SK-N-DZ (cell line): ENCODE results near the gene ABL2.
"Not testable (repeated sequence)": the region's sequence is repeated elsewhere in the genome, so short reads cannot be mapped to it uniquely, and the experiment has no call there.

Source experiments
- DNase-seq: peaks from one replicate; pipeline ENCODE4 v3.0.0-alpha.2; 2015; ENCODE audit warnings: low spot score

Gene ABL2

DNA sequence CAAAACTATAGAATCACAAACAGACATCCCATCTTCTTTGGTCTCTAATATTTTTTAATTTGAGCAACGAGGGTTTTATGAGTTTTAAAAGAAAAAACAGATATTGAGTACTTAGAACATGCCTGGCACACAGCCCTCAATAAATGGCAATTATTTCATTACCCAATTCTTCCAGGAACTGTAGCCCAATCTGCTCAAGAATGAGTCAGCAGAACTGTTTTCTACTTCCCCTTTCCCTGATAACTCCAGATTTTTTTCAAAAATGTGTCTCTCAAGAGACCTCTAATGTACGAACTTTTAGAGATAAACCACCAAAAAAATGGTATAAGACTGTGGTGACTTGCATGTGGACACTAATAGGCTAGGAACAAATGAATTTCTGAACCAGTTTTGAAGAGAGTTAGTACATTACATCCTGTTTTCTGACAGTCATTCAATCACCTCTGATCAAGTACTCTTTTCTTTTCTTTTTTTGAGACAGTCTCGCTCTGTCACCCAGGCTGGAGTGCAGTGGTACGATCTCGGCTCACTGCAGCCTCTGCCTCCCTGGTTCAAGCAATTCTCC lies 11.5 kb downstream of the ABL2 start:
- DNase-seq, result no peak

DNA sequence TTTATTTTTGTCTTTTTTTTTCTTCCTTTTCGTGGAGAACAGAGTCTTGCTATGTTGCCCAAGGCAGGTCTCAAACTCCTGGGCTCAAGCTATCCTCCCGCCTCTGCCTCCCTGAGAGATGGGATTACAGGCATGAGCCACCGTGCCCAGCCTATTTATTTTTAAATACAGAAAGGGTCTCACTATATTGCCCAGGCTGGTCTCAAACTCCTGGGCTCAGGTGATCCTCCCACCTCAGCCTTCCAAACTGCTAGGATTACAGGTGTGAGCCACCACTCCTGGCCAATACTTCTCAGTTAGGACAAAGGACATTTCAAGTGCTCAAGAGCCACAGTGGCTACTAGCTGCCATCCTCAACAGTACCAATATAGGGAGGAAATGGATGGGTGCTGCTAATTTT lies 16.2 kb downstream of the ABL2 start:
- not testable (repeated sequence) for DNase-seq

DNA sequence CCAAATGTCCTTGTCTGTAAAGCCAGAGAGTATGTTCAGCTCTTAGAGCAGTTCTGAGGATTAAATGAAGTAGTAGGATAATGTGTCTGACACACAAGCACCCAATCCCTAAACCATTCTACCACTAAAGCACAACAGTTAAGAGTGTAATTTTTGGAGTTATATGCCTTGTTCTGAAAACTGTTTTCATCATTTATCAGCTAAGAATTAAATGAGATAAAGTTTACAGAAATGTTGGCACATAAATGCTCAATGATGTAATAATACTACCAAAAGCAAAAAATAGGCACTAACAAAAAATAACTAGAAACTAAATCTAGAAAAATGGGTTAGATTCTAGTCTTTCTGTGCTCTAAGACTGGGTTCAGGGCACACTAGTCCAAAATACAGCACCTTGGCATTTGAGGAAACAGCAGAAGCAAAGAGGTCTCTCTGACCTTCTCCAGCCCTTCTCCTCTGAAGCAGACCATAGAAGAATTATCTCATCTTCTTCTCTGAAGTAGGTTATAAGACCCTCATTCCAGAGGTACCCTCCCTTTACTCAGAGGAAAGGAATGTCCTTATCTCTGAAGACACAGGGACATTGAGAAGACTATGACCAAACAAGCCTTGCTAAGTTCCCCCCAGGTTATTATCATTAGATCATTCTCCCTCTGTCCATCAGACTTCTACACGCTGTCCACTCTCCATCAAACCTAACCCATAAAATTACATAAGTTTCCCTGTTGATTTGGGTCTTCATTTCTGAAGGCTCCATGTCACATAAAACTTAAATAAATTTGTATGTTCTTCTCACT lies 20.6 kb downstream of the ABL2 start:
- DNase-seq, result no peak

DNA sequence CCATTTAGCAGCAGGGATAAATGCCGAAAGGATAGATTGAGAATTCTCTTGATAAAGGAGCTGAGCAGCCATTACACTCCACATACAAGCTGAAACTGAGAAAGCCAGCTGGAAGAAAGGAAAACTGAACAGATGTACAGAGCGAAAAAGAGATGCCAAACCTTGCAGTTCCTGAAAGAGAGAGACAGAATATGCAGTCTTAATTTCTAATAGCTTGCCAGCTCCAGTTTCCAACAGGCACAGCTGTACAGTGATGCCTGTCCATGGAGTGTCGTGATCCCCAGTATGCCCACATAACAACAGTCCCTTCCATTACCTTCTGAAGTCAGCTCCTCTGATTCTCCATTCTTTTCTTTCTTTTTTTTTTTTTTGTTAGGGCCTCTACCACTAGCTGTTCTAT lies 22.7 kb downstream of the ABL2 start:
- DNase-seq, result no peak

DNA sequence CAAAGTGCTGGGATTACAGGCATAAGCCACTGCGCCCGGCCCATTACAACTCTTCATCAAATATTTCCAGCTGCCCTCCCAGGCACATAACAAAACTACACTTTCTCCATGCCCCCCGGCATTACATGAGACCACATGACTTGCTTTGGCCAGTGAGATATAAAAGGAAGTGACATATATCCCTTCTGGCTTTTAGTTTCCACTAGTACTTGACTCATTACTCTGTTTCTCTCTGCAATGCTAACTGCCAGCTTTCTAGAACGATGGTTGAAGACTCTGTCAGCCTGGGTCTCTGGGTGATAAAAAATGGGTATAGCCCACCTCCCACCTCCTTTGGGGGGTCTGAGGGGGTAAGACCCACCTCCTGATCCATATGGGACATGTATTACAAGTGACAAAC lies 24.2 kb downstream of the ABL2 start:
- DNase-seq, result no peak

DNA sequence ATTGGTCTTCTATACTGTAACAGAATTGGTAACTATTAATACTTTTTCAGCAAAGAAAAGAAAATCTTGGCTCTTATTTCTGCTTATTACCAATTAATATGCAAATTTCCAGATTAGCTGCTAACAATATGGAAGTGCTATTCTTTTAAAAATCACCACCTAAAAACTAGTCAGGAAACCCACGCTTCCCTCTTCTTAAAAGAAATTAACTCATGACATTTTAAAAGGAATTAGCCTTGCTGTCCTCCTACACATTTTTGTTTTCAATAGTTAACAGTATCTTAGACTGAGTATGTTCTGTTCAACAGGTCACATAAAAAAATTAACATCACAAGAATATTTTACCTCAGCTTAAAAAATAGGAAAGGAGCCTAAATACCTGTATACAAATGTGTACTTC lies 27.3 kb downstream of the ABL2 start:
- no peak for DNase-seq

DNA sequence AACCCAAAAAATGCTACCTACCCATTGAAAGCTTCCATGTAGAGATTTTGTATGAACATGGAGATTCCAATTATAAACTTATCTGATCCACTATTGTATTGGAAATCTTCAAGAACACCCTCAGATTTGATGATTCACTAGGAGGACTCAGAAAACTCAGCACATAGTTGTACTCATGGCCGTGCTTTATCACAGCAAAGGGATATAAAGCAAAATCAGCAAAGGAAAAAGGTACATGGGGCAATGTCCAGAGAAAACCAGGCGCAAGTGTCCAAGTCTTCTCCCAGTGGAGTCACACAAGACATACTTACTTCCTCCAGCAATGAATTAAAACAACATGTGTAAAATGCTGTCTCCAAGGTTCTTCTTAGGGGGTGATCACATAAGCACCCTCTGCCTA lies 28.9 kb downstream of the ABL2 start:
- DNase-seq, result no peak

DNA sequence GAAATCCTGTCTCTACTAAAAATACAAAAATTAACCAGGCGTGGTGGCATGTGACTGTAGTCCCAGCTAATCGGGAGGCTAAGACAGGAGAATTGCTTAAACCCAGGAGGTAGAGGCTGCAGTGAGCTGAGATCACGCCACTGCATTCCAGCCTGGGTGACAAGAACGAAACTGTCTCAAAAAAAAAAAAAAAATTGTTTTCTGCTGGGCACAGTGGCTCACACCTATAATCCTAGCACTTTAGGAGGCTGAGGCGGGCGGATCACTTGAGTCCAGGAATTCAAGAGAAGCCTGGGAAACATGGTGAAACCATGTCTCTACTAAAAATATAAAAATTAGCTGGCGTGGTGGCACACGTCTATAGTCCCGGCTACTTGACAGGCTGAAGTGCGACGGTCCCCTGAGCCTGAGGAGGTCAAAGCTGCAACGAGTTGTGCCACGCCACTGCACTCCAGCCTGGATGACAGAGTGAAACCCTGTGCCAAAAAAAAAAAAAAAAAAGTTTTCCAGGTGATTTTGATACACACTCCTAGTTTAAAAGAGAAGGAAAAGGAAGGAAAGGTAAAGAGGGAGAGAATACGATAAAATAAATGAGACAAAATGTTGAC lies 31.7 kb downstream of the ABL2 start:
- no peak for DNase-seq

DNA sequence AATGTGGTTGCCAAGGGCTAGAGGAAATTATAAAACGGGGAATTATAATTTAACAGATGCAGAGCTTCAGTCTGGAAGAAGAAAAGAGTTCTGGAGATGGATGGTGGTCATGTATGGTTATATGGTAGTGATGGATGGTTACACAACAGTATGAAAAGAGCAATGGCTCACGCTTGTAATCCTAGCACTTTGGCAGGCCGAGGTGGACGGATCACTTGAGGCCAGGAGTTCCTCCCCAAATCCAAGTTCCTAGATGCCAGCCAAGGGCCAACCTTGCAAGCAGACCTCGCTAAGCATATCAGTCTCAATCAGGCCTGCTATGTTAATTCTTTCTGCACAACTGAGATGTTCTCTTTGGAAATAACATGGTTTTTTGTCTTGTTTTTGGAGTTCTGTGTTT lies 33.6 kb downstream of the ABL2 start:
- DNase-seq, result not testable (repeated sequence)

DNA sequence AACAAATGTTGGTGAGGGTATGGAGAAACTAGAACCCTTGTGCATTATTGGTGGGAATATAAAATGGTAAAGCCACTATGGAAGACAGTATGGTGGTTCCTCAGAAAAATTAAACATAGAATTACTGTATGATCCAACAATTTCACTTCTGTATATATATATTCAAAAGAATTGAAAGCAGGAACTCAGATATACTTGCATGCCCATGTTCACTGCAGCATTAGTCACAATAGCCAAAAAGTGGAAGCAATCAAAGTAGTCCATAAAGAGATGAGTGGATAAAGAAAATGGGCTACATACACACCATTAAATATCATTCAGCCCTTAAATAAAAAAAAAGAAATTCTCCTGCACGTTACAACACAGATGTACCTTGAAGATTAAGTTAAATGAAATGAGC lies 34.1 kb downstream of the ABL2 start:
- DNase-seq, result no peak

DNA sequence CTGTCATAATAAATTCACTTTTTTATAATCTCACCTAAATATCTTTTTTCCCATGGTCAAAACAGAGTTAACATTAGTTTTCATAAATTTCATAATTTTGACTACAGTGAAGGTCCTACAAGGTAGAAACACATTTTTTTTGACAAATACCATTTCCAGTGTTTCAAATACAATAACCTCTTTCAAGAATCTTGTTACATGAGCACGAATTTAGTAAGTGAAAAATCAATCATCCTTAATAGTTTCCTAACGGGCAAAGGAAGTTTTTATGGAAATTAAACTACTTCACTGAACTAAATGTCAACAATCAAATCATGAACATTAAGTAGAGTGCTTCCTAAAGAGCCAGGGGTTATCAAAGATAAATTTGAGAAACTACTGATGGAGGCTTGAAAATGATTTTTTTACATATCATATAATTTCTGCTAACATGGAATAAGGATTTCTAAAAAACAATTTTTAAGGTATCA lies 35.4 kb downstream of the ABL2 start:
- no peak for DNase-seq

DNA sequence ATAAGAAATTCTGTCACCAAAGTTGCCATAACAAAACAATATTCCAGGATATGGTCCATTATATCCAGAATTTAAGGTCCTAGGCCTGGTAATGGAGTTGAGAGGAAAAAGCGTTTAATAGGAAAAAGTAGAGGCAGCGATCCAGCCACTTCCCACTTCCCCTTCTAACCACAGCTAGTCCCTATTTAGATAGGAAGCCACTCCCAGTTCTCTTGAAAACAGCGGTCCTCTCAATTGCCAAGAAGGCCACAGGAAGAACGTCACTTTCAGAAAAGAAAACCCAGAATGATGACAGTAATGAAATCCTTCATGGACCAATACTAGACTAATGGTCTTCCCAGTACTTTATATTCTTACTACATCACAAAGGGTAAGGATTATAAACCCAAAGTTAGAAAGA lies 38.6 kb downstream of the ABL2 start:
- DNase-seq, result no peak

DNA sequence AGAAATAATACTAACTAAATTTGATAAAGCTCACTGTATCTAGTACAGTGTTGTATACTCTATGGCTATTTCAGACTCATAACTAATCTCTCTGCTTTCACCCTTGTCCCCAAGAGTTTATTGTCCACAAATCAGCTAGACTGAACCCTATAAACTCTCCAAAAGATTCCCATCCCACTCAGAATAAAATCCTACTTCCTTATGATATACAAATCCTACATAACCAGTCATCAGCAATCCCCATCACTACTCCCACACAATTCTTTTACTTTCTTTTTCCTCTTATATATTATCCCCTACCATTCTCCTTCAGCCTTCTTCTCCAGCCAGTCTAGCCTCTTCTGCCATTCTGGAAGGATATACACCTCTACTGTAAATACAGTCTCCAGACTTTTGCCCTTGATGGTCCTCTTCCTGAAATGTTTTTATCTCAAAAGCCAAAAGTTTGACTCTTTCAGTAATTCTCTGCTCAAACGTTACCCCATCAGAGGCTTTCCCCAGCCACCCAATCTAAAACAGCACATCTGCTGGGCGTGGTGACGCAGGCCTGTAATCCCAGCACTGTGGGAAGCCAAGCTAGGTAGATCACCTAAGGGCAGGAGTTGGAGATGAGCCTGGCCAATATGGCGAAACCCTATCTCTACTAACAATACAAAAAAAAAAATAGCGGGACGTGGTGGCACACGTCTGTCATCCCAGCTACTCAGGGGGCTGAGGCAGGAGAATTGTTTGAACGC lies 41.6 kb downstream of the ABL2 start:
- no peak for DNase-seq

DNA sequence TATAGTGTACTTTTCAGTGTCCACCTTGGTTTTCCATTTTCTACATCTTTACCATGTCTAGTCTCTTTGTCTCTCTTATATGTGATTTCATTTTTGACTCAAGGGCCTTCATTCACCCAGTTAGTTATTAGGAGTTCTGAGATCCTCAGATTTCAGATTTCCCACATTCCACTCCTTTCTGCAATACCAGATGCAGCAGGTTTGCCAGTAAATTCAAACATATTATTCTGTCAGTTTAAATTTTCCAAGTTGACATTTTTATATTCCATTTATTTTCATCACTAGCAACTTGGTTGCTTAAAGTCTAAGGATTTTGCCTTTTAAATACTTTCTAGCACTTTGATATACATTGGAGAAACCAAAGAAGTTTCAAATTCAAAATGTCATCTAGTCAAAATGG lies 42.4 kb downstream of the ABL2 start:
- DNase-seq, result no peak

DNA sequence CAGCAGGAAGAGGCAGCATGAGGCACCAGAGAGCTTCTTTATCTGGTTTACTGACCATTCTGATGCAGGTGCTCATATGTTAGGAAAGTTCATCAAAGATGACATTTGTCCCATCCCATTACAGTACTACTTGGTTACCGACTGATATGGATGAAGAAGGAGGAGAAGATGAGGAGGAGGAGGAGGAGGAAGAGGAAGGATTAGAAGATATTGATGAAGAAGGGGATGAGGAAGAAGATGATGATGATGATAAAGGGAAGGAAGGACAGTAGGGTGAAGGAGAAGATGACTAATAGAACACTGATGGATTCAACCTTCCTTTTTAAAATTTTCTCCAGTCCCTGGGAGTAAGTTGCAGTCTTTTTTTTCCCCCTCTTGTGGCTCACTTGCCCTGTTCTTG lies 45.1 kb downstream of the ABL2 start:
- no peak for DNase-seq

DNA sequence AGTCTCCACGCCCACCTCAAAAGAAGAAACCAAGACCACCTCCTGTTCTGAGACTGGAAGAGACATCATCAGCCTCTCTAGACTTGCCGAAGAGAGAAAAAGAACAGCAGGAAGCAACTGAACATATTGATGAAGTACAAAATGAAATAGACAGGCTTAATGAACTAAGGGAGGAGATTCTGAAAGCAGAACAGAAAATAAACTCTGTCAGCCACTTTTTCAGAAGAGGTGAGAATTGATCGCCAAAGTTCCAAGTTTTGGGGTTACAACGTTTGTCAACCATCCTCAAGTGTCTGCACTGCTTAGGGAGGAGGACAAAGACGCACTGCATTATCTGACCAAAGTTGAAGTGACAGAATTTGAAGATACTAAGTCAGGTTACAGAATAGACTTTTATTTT lies 45.6 kb downstream of the ABL2 start:
- DNase-seq, result no peak

DNA sequence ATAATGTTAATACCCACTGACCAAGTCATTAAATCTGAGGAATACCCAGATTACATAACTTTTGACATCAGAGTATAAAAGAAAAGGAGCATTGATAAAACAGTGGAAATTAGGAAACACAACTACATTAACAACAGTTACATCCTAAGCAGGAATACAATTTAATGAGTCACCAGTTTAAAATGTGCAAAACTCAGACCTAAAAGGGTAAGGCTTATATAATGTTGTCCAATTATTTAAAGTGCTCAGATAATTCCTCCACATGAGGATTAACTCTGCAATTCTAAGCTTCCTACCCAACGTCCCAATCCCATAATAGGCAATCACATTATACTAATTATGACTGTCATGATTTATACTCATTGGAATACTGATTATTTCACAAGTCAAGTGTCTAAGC lies 50.5 kb downstream of the ABL2 start:
- no peak for DNase-seq

DNA sequence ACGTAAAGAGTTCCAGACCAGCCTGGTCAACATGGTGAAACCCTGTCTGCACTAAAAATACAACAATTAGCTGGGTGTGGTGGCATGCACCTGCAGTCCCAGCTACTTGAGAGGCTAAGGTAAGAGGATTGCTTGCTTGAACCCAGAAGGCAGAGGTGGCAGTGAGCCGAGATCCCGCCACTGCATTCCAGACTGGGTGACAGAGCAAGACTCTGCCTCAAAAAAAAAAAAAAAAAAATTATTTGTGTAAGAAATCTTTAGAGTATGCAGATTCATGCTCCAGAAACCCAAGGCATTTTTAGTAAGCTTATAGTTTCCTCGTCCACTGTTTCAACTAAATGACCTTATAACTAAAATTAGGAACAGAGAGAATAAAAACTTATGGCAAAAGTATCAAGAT lies 51.3 kb downstream of the ABL2 start:
- no peak for DNase-seq

DNA sequence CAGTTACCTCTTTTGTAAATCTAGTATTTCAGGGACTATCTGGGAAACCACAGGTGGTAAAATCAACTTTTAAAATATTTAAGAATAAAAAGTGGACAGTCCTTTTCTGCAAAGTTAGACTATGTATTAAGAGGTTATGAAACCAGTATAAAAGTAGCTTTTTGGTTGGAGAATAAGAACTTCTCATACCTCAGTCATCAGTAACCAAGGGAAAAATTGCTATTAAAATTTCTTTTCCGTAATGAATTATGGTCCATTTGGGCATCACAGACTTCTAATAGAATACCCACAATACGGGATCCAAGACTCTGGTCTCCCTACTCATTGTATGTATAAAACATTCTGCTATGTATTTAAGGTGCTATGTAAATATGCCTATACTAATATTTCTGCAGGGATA lies 51.9 kb downstream of the ABL2 start:
- DNase-seq, result no peak

DNA sequence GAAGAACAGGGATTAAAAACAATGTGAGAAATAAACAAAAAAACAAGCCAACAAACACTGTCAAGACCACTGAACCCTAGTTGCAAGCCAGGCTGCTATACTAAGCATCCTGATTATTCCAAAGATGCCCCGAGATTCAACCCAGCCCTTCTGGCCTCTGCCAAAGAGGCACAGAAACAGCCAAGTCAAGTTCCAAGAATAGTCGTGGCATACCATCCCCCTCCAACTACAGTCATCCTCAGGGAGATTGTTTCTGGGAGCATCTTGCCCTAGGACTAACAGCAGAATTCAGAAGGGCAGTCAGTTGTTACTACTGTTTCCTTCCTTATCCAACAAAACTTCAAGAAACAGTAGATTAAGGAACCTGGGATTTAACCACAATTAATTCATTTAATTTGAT lies 52.3 kb downstream of the ABL2 start:
- DNase-seq, result no peak

DNA sequence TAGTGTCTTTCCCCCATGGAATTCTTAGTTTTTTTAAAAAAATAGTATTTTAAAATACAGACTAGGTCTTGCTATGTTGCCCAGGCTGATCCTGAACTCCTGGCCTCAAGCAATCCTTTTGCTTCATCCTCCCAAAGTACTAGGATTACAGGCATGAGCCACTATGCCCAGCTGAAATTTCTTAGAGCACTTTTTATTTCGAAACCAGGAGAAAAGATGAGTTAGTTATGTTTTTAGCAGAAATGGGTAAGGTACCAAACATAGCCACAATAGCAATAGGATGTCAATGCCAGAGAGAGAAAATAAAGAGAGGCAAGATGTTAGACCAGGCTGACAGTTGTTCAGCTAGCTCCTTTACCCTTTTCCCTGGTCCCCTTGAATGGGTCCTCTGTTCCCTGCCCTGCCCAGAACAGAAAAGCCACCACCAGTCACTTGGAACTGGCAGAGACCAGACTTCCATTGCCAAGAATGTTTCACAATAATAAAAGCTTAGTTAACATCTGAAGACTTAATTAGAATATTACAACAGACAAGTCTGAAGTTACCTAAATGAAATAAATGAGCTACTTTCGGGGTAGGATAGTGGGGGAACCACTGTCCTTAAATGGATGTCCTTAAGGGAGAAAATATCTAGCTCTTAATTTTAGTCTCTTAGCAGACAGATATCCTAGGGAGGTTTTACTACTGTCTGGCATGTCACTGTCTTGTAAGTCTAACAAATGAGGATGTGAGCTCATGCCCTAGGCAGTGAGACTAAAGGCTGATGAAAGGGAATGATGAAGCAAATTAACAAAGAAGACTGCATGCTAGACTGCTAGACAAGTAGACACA lies 54.3 kb downstream of the ABL2 start:
- no peak for DNase-seq

DNA sequence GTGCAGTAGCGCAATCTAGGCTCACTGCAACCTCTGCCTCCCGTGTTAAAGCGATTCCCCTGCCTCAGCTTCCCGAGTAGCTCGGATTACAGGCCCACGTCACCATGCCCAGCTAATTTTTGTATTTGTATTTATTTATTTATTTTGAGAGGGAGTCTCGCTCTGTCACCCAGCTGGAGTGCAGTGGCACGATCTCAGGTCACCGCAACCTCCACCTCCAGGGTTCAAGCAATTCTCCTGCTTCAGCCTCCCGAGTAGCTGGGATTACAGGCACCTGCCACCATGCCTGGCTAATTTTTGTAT lies 59.1 kb downstream of the ABL2 start:
- not testable (repeated sequence) for DNase-seq
